ENCODE data around the gene TINAGL1. TPM values are rescaled to one million over a fixed set of nuclear protein-coding genes. Genes with fewer than 3 reads are reported as not detected.

TINAGL1 gene
- total and polyA plus RNA-seq, 2 of the 13 experiments (the other 11 are each of a cell fraction or from before 2014, with no cell fraction given): 24.7 to 76.8 TPM

DNA sequence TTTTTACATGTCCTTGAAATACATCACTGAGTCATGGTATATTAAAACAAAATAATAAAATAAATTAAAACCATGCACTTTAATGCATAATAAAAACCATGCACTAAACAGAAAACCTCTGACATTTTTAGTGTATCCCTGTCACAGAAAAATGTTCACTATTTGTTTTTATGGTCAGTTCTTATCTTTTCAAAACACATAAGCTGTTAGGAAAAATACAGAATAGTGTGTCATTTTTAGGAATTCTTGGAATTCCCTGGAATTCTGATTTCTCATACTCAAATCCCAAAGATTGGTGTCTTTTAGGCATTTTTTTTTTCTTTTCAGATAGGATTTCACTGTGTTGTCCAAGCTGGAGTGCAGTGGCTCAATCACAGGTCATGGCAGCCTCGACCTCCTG, 25.1 kb upstream of the TINAGL1 start:
- WGBS (ENCODE audit: low lambda C conversion rate): 43% methylated on average over 1 of the region's 1 CpG
- TF ChIP-seq ZNF816 (CRISPR knock-in tag; IDR thresholded peaks at IDR 0.05; ENCODE audit: borderline replicate concordance) (no peak), ZNF44 (CRISPR knock-in tag; IDR thresholded peaks at IDR 0.05) (no peak), ZNF841 (CRISPR knock-in tag; IDR thresholded peaks at IDR 0.05; ENCODE audit: borderline replicate concordance) (no peak), FOXJ3 (CRISPR knock-in tag; IDR thresholded peaks at IDR 0.05; ENCODE audit: borderline replicate concordance) (no peak), PREB (CRISPR knock-in tag; IDR thresholded peaks at IDR 0.05) (no peak), ATM (IDR thresholded peaks at IDR 0.05; ENCODE audit: borderline replicate concordance) (no peak)
- no peak overlapping the region for H2AFZ ChIP-seq (ENCODE audit: low read length)
- H4K20me1 ChIP-seq (ENCODE audit: insufficient read depth, low read length): no peaks in the 10 kb centered on the region
- no peak overlapping the region for H3K4me3 ChIP-seq (replicated peaks in 1 of 3; ENCODE audit: insufficient read depth in 1 of 3, low read depth in 2 of 3, low read length in 3 of 3)
- POLR2A ChIA-PET: no interaction called here
- FAIRE-seq: no peak
- no TSS peak for BruUV-seq (replicated peaks)
- intact Hi-C loops (cut with micrococcal nuclease; ENCODE audit: unreplicated experiment): no loop called here
- CTCF ChIA-PET (ENCODE audit: low intra/inter-chr PET ratio, low total read pairs): no interaction called here
- H3K9ac ChIP-seq (ENCODE audit: insufficient read depth, low read depth, low read length): no peak overlapping the region
- no peak overlapping the region for H3K27ac ChIP-seq (ENCODE audit: extremely low read length, insufficient read depth, low read length)
- no peaks in the 10 kb centered on the region for H3K36me3 ChIP-seq (replicated peaks in 1 of 2; ENCODE audit: control insufficient read depth in 1 of 2, insufficient read depth in 2 of 2, low read length in 2 of 2)
- peaks cover 57% of the 10 kb centered on the region for H3K4me1 ChIP-seq (ENCODE audit: insufficient read depth, low read length)
- no peak for DNase-seq (ENCODE audit: low spot score)
- no peaks in the 10 kb centered on the region for H3K27me3 ChIP-seq (ENCODE audit: control insufficient read depth in 1 of 2, insufficient read depth in 2 of 2, low read length in 2 of 2)
- in situ Hi-C loops (cut with HindIII; ENCODE audit: extremely low pct_ligation_motif_present, low pct_unique_long_range_greater_than_20kb): loop anchor here (5.0 kb wide), 1 partner anchor 154 kb away; no protein-coding TSS in a partner anchor
- no peak overlapping the region for H3K4me2 ChIP-seq (ENCODE audit: low read depth, low read length)
- H3K9me3 ChIP-seq (ENCODE audit: low read length): no peaks in the 10 kb centered on the region
- no peak for ATAC-seq
- no peaks in the 10 kb centered on the region for H3K79me2 ChIP-seq (ENCODE audit: insufficient read depth, low read length)

DNA sequence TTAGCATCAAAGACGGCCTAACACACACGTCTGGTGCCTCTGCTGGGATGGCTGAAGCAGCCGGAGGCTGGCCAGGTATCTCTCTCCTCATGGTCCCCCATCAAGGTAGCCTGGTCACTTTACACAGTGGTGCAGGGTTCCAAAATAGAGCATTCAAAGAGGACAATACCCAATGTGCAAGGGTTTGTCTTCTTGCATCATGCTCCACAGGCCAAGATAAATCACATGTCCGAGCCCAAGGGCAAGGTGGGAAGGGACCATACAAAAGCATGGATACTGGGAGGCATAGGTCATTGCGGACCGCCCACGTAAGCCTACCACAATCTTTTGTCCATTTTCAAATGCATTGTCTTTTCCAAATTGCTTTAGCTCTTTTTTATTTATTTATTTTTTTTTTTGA, 23.8 kb upstream of the TINAGL1 start:
- Histone ChIP-seq H3K9me3 (ENCODE audit: low read length) (no peaks in the 10 kb centered on the region), H3K4me3 (replicated peaks in 1 of 3; ENCODE audit: insufficient read depth in 1 of 3, low read depth in 2 of 3, low read length in 3 of 3) (no peak overlapping the region), H3K4me1 (ENCODE audit: insufficient read depth, low read length) (peaks cover 50% of the 10 kb centered on the region), H3K27me3 (ENCODE audit: control insufficient read depth in 1 of 2, insufficient read depth in 2 of 2, low read length in 2 of 2) (no peaks in the 10 kb centered on the region), H3K4me2 (ENCODE audit: low read depth, low read length) (no peak overlapping the region), H2AFZ (ENCODE audit: low read length) (no peak overlapping the region), H3K79me2 (ENCODE audit: insufficient read depth, low read length) (no peaks in the 10 kb centered on the region), H3K36me3 (replicated peaks in 1 of 2; ENCODE audit: control insufficient read depth in 1 of 2, insufficient read depth in 2 of 2, low read length in 2 of 2) (no peaks in the 10 kb centered on the region), H4K20me1 (ENCODE audit: insufficient read depth, low read length) (no peaks in the 10 kb centered on the region), H3K9ac (ENCODE audit: insufficient read depth, low read depth, low read length) (no peak overlapping the region), H3K27ac (ENCODE audit: extremely low read length, insufficient read depth, low read length) (no peak overlapping the region)
- ATAC-seq (no peak), DNase-seq (ENCODE audit: low spot score) (no peak), FAIRE-seq (no peak)
- POLR2A ChIA-PET: no interaction called here
- BruUV-seq (replicated peaks): no TSS peak
- WGBS (ENCODE audit: low lambda C conversion rate): 91% methylated on average over 6 of the region's 7 CpGs
- in situ Hi-C loops (cut with HindIII; ENCODE audit: extremely low pct_ligation_motif_present, low pct_unique_long_range_greater_than_20kb) (loop anchor here (5.0 kb wide), 1 partner anchor 155 kb away; no protein-coding TSS in a partner anchor), intact Hi-C loops (cut with micrococcal nuclease; ENCODE audit: unreplicated experiment) (no loop called here)
- CTCF ChIA-PET (ENCODE audit: low intra/inter-chr PET ratio, low total read pairs): no interaction called here
- no peak for TF ChIP-seq ZNF282 (IDR thresholded peaks at IDR 0.05; ENCODE audit: partially characterized antibody)
- no peak for TF ChIP-seq ZFX (CRISPR knock-in tag; IDR thresholded peaks at IDR 0.05; ENCODE audit: low read depth)
- TF ChIP-seq ZNF577 (CRISPR knock-in tag; IDR thresholded peaks at IDR 0.05; ENCODE audit: borderline replicate concordance, low read depth): no peak

Measured in HepG2 (cell line).